Kidney (tissue), 14 donors: ENCODE measurements around the gene PRR5L. TPM values are rescaled to one million over a fixed set of nuclear protein-coding genes. Genes with fewer than 3 reads are reported as not detected.
"Not testable (repeated sequence)": the region's sequence is repeated elsewhere in the genome, so short reads cannot be mapped to it uniquely, and the experiment has no call there.

ENCODE experiments used
- DNase-seq, 5 donors: peaks; one replicate each; pipeline ENCODE4 v3.0.0-alpha.2; 2013 to 2020
- FAIRE-seq: peaks from 2 replicates; lab custom pipeline; 2012; peaks lifted over from hg19 to GRCh38; lab: Jason Lieb, UNC
- H3K27ac ChIP-seq, 2 donors: one replicate each; pipeline ENCODE4 v1.7.0; 2013; ENCODE audit warnings: low read depth in 2 of 2, low read length in 2 of 2, inconsistent platforms in 1 of 2
- H3K27me3 ChIP-seq: one replicate; pipeline ENCODE4 v1.7.1; 2013; ENCODE audit warnings: low read length, inconsistent platforms; ENCODE audit not compliant: control insufficient read depth, insufficient read depth
- H3K36me3 ChIP-seq, 3 donors: one replicate each; pipeline versions ENCODE4 v1.7.0 to v1.7.1; 2013; ENCODE audit warnings: low read length in 3 of 3, control low read depth in 1 of 3, inconsistent platforms in 1 of 3; ENCODE audit not compliant: insufficient read depth in 3 of 3, control insufficient read depth in 2 of 3
- H3K4me1 ChIP-seq, 3 donors: one replicate each; pipeline versions ENCODE4 v1.7.0 to v1.7.1; 2013; ENCODE audit warnings: low read length in 3 of 3, inconsistent platforms in 1 of 3, low read depth in 1 of 3; ENCODE audit not compliant: control insufficient read depth in 2 of 3, insufficient read depth in 2 of 3
- H3K4me3 ChIP-seq, 3 donors: one replicate each; pipeline versions ENCODE4 v1.7.0 to v1.8.1; 2013; ENCODE audit warnings: low read length in 3 of 3, control low read depth in 1 of 3, inconsistent platforms in 1 of 3
- H3K9ac ChIP-seq, 3 donors: one replicate each; pipeline versions ENCODE4 v1.7.0 to v1.7.1; 2013; ENCODE audit warnings: low read length in 3 of 3, control low read depth in 1 of 3, inconsistent platforms in 1 of 3
- H3K9me3 ChIP-seq, 3 donors: one replicate each; pipeline versions ENCODE4 v1.7.0 to v1.7.1; 2013; ENCODE audit warnings: low read length in 3 of 3, control low read depth in 1 of 3, inconsistent platforms in 1 of 3; ENCODE audit not compliant: control insufficient read depth in 2 of 3, insufficient read depth in 1 of 3
- CTCF ChIP-seq: IDR thresholded peaks from 3 replicates; pipeline ENCODE4 v1.5.1; 2012; ENCODE audit warnings: mild to moderate bottlenecking, moderate library complexity, borderline replicate concordance; ENCODE audit not compliant: insufficient read depth; ENCODE audit errors: extremely low read depth
- intact Hi-C: fragments of 100-400 bp; cut with DNase I; formaldehyde crosslinking; loops from one replicate; pipeline ENCODE4 v1.11.1; 2022
- polyA plus RNA-seq: library from polyadenylated mRNA; stranded (reverse); fragments of 350-450 nt; fragmentation: Illumina TruSeq; extraction: RNeasy Lipid Tissue Mini Kit (QIAGEN cat#74804); gene quantifications from one replicate; pipeline ENCODE4 v1.2.3, GENCODE V29; 2014; ENCODE audit warnings: low read depth, low replicate concordance; ENCODE audit not compliant: insufficient read depth
- total RNA-seq: library from RNA; stranded (reverse); fragmentation: NEBNext Ultra II Directional; extraction: Animal tissue kit (Norgen Biotek cat#: 25700); gene quantifications from one replicate; pipeline ENCODE4 v1.2.1, GENCODE V29; 2021
- donor health status: control.
- donor health status: control.
- donor health status: control.
- donor health status: control.
- donor health status: control.
- donor health status: DM: yes; HTN: yes; CAD: no.
- donor health status: Normal renal cell carcinoma (clear cell type).

The PRR5L gene
- total and polyA plus RNA-seq, 2 donors from 2014 or later, result 6.3 to 17.5 TPM

DNA sequence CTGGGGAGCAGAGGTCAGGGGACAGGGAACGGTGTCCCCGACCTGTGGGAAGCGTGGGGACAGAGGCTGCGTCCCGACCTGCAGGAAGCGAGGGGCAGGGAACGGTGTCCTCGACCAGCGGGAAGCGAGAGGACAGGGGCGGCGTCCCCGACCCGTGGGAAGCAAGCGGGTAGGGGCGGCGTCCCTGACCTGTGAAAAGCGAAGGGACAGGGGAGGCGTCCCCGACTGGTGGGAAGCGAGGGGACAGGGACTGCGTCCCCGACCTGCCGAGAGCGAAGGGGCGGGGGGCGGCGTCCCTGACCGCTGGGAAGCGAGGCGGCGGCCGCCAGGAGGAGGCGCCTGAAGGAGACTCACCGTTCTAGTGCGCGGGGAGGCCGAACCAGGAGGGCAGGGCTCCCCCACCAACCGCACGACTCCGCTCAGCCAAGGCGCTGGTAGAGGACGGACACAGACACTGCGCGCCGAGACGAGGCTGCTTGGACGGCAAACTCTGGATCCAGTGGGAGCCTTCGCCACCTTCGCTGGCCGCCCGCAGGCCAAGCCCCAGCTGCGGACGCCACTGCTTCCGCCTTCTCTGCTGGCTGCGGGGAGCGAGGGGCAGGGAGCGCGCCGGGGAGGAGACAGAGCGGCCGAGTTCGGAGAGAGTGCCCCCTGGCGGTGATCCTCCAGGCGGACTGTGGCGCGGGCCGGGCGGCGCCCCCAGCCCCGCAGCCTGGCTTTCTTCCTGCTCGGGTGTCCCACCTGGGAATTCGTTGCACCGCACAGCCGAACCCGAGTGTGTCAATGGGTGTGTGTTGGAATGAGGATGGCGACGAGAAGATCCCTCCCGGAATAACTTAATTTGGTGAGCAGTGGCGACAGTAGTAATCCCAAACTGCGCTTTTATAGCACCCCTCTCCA is 213.9 kb downstream of the PRR5L start, which contains the start of gene TRAF6:
TRAF6 (minus strand) TSS at position 579 of the 900 bp plus-strand sequence. CDS start 8,757 bp downstream, outside the sequence.
- intact Hi-C loops, result no loop called here
- Histone ChIP-seq H3K9me3 (no peaks in the 10 kb centered on the region), H3K27me3 (no peaks in the 10 kb centered on the region), H3K4me1 (peaks cover 0 to 5% (median 5%) of the 10 kb centered on the region in 3 donors), H3K27ac (peak within 1 kb of the TSS; percentile 93 to 97), H3K9ac (peak within 1 kb of the TSS; percentile 61 to 95 (median 74)), H3K36me3 (no peaks in the 10 kb centered on the region), H3K4me3 (peak within 1 kb of the TSS; percentile 80 to 98 (median 82))
- FAIRE-seq (no peak), DNase-seq (peak; percentile 90 to 96 (median 94))
- TF ChIP-seq CTCF, result peak; percentile 74

- FAIRE-seq, result no peak
- intact Hi-C loops, result no loop called here
- Histone ChIP-seq H3K27me3 (no peaks in the 10 kb centered on the region), H3K27ac (peak overlapping the region; percentile 93 to 97), H3K4me1 (peaks cover 0 to 5% (median 2%) of the 10 kb centered on the region in 3 donors), H3K4me3 (peak overlapping the region; percentile 80 to 98 (median 82)), H3K9ac (peak overlapping the region; percentile 43 to 87 (median 74)), H3K36me3 (no peaks in the 10 kb centered on the region), H3K9me3 (no peaks in the 10 kb centered on the region)
- no peak for TF ChIP-seq CTCF
- peak in 1 of 5 donors; percentile 44 for DNase-seq
These were observed 214.5 kb downstream of the PRR5L start for GRCh38 chr11:36510594-36510942.

DNA sequence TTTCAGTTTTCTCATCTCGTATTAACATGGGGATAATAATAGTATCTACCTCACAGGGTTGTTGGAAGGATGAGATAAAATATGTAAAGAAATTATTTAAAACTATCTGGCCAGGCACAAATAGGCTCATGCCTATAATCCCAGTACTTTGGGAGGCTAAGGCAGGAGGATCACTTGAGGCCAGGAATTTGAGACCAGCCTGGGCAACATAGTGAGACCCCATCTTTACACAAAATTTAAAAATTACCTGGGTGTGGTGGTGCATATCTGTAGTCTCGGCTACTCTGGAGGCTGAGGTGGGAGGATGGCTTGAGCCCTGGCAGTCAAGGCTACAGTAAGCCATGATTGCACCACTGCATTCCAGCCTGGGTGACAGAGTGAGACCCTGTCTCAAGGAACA is 215.0 kb downstream of the PRR5L start:
- FAIRE-seq, DNase-seq, intact Hi-C loops, H3K27ac ChIP-seq, H3K9me3 ChIP-seq, H3K36me3 ChIP-seq, H3K27me3 ChIP-seq, H3K4me1 ChIP-seq: not testable (repeated sequence)
- peak overlapping the region in 1 of 3 donors; percentile 80 for H3K4me3 ChIP-seq
- H3K9ac ChIP-seq, result peak overlapping the region in 1 of 3 donors; percentile 74

DNA sequence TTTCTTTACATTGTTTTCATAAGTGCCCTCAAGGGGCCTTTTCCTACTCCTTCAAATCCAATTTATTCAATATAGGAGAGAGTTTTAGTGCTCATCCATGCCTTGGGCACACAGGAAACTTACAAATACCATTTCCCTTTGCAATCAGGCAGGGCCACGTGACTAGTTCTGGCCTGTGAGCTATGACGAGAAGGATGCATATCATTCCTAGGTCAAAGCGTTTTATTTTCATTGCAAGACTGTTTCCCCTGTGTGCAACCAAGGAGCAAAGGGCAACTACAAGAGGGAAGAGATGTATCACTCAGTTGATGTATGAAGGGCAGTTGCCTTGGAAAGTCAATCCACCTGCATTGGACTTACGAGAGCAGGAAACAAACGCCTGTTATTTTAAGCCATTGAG is 215.9 kb downstream of the PRR5L start:
- Histone ChIP-seq H3K4me1 (peaks cover 0 to 5% (median 0%) of the 10 kb centered on the region in 3 donors), H3K27me3 (no peaks in the 10 kb centered on the region), H3K36me3 (no peaks in the 10 kb centered on the region), H3K4me3 (peak overlapping the region in 1 of 3 donors; percentile 7), H3K9ac (no peak overlapping the region), H3K9me3 (no peaks in the 10 kb centered on the region), H3K27ac (no peak overlapping the region)
- intact Hi-C loops, result no loop called here
- no peak for DNase-seq
- no peak for FAIRE-seq
- TF ChIP-seq CTCF, result no peak
